Measurements from ENCODE around the gene LAYN.

LAYN gene

GRCh38 chr11:111562692-111563389, 22.3 kb downstream of the LAYN start:
- DNase-seq, result no peak

- peak; percentile 38 for DNase-seq
These were observed 24.7 kb downstream of the LAYN start for GRCh38 chr11:111565114-111565720.

GRCh38 chr11:111566324-111566723, 25.8 kb downstream of the LAYN start:
- DNase-seq, result no peak

GRCh38 chr11:111569476-111569875, 29.0 kb downstream of the LAYN start:
- no peak for DNase-seq

- DNase-seq, result no peak
These were observed 30.3 kb downstream of the LAYN start for GRCh38 chr11:111570796-111571195.

GRCh38 chr11:111571829-111572501, 31.4 kb downstream of the LAYN start:
- no peak for DNase-seq

- DNase-seq, result no peak
These were observed 32.1 kb downstream of the LAYN start for GRCh38 chr11:111572581-111572980.

GRCh38 chr11:111573821-111574249, 33.3 kb downstream of the LAYN start:
- DNase-seq, result no peak

- peak; percentile 34 for DNase-seq
These were observed 34.1 kb downstream of the LAYN start for GRCh38 chr11:111574373-111575225.

GRCh38 chr11:111575740-111576139, 35.2 kb downstream of the LAYN start:
- DNase-seq, result no peak

GRCh38 chr11:111577821-111578220, 37.3 kb downstream of the LAYN start:
- no peak for DNase-seq

GRCh38 chr11:111581341-111581740, 40.8 kb downstream of the LAYN start:
- no peak for DNase-seq

- no peak for DNase-seq
These were observed 41.6 kb downstream of the LAYN start for GRCh38 chr11:111582163-111582562.

- DNase-seq, result no peak
These were observed 42.4 kb downstream of the LAYN start for GRCh38 chr11:111582881-111583280.

GRCh38 chr11:111585371-111585770, 44.9 kb downstream of the LAYN start:
- DNase-seq, result no peak

- DNase-seq, result no peak
These were observed 45.9 kb downstream of the LAYN start for GRCh38 chr11:111586388-111586831.

- DNase-seq, result no peak
These were observed 48.6 kb downstream of the LAYN start for GRCh38 chr11:111589114-111589513.

- no peak for DNase-seq
These were observed 49.5 kb downstream of the LAYN start for GRCh38 chr11:111589886-111590499.

- no peak for DNase-seq
These were observed 50.9 kb downstream of the LAYN start for GRCh38 chr11:111591187-111591960.

- DNase-seq, result no peak
These were observed 52.0 kb downstream of the LAYN start for GRCh38 chr11:111592491-111592890.

- no peak for DNase-seq
These were observed 55.8 kb downstream of the LAYN start for GRCh38 chr11:111596319-111596718.

- DNase-seq, result no peak
These were observed 57.6 kb downstream of the LAYN start for GRCh38 chr11:111598148-111598547.

Measured in DMS79 (cell line).